ENCODE data around the gene NINJ1.

DNA sequence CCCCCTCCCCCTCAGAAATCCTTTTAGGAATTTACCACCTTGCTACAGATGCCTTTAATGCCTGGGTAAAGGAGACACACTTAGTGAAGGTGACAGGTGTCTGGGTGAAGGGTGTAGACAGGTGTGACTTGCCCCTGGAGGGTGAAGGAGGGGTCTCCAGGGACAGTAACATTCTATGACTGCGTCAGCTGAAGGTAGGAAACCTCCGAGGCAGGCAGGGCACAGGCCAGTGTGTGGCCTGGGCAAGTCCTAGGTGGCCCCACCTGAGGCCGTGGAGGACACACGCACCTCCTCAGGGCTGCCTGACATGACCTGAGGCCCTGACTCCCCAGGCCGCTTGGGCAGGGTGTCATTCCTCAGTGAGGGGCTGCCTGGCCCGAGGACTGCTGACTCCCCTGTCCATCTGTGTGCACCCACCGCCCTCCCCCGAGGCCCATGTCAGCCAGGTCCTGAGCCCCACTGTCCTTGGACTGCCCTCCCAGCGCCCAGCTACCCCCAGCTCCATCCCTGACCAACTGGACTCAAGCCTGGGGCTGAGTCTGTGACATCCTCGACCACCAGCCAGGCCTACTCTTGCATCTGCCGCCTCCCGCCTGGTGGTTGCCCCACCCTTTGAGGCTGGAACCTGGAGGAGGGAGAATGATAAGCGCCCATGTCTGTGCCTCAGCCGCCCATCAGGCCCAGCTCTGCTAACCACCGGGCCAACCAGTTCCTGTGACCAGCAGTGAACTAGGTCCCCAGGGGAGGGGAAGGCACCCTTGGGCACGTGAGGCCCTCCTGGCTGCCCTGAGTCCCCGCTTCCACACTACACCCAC lies 19.7 kb downstream of the NINJ1 start:
- TF ChIP-seq, protein P1, sequence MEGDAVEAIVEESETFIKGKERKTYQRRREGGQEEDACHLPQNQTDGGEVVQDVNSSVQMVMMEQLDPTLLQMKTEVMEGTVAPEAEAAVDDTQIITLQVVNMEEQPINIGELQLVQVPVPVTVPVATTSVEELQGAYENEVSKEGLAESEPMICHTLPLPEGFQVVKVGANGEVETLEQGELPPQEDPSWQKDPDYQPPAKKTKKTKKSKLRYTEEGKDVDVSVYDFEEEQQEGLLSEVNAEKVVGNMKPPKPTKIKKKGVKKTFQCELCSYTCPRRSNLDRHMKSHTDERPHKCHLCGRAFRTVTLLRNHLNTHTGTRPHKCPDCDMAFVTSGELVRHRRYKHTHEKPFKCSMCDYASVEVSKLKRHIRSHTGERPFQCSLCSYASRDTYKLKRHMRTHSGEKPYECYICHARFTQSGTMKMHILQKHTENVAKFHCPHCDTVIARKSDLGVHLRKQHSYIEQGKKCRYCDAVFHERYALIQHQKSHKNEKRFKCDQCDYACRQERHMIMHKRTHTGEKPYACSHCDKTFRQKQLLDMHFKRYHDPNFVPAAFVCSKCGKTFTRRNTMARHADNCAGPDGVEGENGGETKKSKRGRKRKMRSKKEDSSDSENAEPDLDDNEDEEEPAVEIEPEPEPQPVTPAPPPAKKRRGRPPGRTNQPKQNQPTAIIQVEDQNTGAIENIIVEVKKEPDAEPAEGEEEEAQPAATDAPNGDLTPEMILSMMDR (IDR thresholded peaks at IDR 0.05): no peak
- TF ChIP-seq, protein P2, sequence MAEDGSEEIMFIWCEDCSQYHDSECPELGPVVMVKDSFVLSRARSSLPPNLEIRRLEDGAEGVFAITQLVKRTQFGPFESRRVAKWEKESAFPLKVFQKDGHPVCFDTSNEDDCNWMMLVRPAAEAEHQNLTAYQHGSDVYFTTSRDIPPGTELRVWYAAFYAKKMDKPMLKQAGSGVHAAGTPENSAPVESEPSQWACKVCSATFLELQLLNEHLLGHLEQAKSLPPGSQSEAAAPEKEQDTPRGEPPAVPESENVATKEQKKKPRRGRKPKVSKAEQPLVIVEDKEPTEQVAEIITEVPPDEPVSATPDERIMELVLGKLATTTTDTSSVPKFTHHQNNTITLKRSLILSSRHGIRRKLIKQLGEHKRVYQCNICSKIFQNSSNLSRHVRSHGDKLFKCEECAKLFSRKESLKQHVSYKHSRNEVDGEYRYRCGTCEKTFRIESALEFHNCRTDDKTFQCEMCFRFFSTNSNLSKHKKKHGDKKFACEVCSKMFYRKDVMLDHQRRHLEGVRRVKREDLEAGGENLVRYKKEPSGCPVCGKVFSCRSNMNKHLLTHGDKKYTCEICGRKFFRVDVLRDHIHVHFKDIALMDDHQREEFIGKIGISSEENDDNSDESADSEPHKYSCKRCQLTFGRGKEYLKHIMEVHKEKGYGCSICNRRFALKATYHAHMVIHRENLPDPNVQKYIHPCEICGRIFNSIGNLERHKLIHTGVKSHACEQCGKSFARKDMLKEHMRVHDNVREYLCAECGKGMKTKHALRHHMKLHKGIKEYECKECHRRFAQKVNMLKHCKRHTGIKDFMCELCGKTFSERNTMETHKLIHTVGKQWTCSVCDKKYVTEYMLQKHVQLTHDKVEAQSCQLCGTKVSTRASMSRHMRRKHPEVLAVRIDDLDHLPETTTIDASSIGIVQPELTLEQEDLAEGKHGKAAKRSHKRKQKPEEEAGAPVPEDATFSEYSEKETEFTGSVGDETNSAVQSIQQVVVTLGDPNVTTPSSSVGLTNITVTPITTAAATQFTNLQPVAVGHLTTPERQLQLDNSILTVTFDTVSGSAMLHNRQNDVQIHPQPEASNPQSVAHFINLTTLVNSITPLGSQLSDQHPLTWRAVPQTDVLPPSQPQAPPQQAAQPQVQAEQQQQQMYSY (CRISPR knock-in tag; IDR thresholded peaks at IDR 0.05): no peak
- TF ChIP-seq TCF7 (CRISPR knock-in tag; IDR thresholded peaks at IDR 0.05; ENCODE audit: low read depth) (no peak), IRF2 (CRISPR knock-in tag; IDR thresholded peaks at IDR 0.05; ENCODE audit: borderline replicate concordance, low read depth) (no peak), NR3C1 (CRISPR knock-in tag; conservative IDR thresholded peaks at IDR 0.05; ENCODE audit: low read depth) (no peak), ZNF512 (CRISPR knock-in tag; IDR thresholded peaks at IDR 0.05; ENCODE audit: borderline replicate concordance) (no peak), CREM (CRISPR knock-in tag; IDR thresholded peaks at IDR 0.05) (no peak), ETV6 (CRISPR knock-in tag; IDR thresholded peaks at IDR 0.05) (no peak), CREB1 (CRISPR knock-in tag; IDR thresholded peaks at IDR 0.05) (no peak), SP1 (CRISPR knock-in tag; conservative IDR thresholded peaks at IDR 0.05) (no peak)
- TF ChIP-seq, protein P3, sequence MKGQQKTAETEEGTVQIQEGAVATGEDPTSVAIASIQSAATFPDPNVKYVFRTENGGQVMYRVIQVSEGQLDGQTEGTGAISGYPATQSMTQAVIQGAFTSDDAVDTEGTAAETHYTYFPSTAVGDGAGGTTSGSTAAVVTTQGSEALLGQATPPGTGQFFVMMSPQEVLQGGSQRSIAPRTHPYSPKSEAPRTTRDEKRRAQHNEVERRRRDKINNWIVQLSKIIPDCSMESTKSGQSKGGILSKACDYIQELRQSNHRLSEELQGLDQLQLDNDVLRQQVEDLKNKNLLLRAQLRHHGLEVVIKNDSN (CRISPR knock-in tag; IDR thresholded peaks at IDR 0.05): no peak
- TF ChIP-seq, protein P4, sequence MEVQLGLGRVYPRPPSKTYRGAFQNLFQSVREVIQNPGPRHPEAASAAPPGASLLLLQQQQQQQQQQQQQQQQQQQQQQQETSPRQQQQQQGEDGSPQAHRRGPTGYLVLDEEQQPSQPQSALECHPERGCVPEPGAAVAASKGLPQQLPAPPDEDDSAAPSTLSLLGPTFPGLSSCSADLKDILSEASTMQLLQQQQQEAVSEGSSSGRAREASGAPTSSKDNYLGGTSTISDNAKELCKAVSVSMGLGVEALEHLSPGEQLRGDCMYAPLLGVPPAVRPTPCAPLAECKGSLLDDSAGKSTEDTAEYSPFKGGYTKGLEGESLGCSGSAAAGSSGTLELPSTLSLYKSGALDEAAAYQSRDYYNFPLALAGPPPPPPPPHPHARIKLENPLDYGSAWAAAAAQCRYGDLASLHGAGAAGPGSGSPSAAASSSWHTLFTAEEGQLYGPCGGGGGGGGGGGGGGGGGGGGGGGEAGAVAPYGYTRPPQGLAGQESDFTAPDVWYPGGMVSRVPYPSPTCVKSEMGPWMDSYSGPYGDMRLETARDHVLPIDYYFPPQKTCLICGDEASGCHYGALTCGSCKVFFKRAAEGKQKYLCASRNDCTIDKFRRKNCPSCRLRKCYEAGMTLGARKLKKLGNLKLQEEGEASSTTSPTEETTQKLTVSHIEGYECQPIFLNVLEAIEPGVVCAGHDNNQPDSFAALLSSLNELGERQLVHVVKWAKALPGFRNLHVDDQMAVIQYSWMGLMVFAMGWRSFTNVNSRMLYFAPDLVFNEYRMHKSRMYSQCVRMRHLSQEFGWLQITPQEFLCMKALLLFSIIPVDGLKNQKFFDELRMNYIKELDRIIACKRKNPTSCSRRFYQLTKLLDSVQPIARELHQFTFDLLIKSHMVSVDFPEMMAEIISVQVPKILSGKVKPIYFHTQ (CRISPR knock-in tag; IDR thresholded peaks at IDR 0.05): no peak
